MM.1S (cell line): ENCODE data around the gene TMEM97.

Source experiments
- CTCF ChIP-seq: fragments of 300-600 bp; sonication (generic); IDR thresholded peaks from 2 replicates; pipeline ENCODE4 v1.5.1; 2016; ENCODE audit warnings: antibody characterized with exemption, low read length, mixed read lengths
- EZH2 ChIP-seq: fragments of 300-600 bp; sonication (generic); optimal IDR thresholded peaks from 2 replicates; pipeline ENCODE3; 2017; ENCODE audit warnings: low read depth, mild to moderate bottlenecking, antibody characterized with exemption, low read length, mixed read lengths
- EZH2phosphoT487 ChIP-seq: fragments of 300-600 bp; sonication (generic); IDR thresholded peaks from 2 replicates; pipeline ENCODE4 v1.6.1; 2018; ENCODE audit warnings: antibody characterized with exemption, low read length

- no peak for TF ChIP-seq CTCF
- no peak for TF ChIP-seq EZH2
- no peak for TF ChIP-seq EZH2phosphoT487
Observed at GRCh38 chr17:28368306-28368831, 49.4 kb downstream of the TMEM97 start.
